ENCODE results near the gene GALP.

DNA sequence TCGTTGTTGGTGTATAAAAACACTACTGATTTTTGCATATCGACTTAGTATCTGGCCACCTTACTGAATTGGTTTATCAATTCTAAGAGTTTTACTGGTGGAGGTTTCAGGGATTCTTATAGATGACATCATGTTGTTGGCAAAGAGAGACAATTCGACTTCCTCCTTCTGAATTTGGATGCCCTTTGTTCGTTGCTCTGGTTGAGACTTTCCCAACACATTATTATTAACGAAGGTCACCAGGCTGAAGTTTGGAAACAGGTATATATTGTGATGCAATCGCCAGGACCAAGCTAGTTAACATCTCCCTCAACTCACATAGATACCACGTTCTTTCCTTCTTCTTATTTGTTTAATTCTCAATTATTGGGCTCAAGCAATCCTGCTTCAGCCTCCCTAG, 23.9 kb downstream of the GALP start:
- TF ChIP-seq, protein P1, sequence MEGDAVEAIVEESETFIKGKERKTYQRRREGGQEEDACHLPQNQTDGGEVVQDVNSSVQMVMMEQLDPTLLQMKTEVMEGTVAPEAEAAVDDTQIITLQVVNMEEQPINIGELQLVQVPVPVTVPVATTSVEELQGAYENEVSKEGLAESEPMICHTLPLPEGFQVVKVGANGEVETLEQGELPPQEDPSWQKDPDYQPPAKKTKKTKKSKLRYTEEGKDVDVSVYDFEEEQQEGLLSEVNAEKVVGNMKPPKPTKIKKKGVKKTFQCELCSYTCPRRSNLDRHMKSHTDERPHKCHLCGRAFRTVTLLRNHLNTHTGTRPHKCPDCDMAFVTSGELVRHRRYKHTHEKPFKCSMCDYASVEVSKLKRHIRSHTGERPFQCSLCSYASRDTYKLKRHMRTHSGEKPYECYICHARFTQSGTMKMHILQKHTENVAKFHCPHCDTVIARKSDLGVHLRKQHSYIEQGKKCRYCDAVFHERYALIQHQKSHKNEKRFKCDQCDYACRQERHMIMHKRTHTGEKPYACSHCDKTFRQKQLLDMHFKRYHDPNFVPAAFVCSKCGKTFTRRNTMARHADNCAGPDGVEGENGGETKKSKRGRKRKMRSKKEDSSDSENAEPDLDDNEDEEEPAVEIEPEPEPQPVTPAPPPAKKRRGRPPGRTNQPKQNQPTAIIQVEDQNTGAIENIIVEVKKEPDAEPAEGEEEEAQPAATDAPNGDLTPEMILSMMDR (conservative IDR thresholded peaks at IDR 0.05; ENCODE audit: low read depth, low read length), result no peak
- no peak for TF ChIP-seq EZH2 (IDR thresholded peaks at IDR 0.05; ENCODE audit: low read length, unreplicated experiment)
- no peak for TF ChIP-seq EZH2phosphoT487 (IDR thresholded peaks at IDR 0.05; ENCODE audit: borderline replicate concordance, low read length)
